SJCRH30 (cell line): ENCODE measurements around the gene ATL2. TPM values are rescaled to one million over a fixed set of nuclear protein-coding genes. Genes with fewer than 3 reads are reported as not detected.

Experiments used
- DNase-seq, 2 experiments: peaks; one replicate each; pipeline ENCODE4 v3.0.0-alpha.2; 2015 to 2020
- H3K27ac ChIP-seq: fragments of 250-450 bp; sonication (Bioruptor Pico); 2 replicates; pipeline ENCODE4 v1.5.1; 2020; ENCODE audit warnings: mild to moderate bottlenecking, moderate library complexity
- H3K27me3 ChIP-seq: fragments of 250-450 bp; sonication (Bioruptor Pico); 2 replicates; pipeline ENCODE4 v1.5.1; 2020; ENCODE audit warnings: mild to moderate bottlenecking, moderate library complexity
- H3K36me3 ChIP-seq: fragments of 250-450 bp; sonication (Bioruptor Pico); 2 replicates; pipeline ENCODE4 v1.5.1; 2020; ENCODE audit warnings: mild to moderate bottlenecking, moderate library complexity
- H3K4me1 ChIP-seq: fragments of 250-450 bp; sonication (Bioruptor Pico); 2 replicates; pipeline ENCODE4 v1.5.1; 2020; ENCODE audit warnings: mild to moderate bottlenecking, moderate library complexity
- H3K4me3 ChIP-seq: fragments of 250-450 bp; sonication (Bioruptor Pico); 2 replicates; pipeline ENCODE4 v1.5.1; 2020; ENCODE audit warnings: mild to moderate bottlenecking, moderate library complexity
- H3K9me3 ChIP-seq: fragments of 250-450 bp; sonication (Bioruptor Pico); replicated peaks from 2 replicates; pipeline ENCODE4 v1.5.1; 2020; ENCODE audit warnings: mild to moderate bottlenecking, moderate library complexity
- total RNA-seq: library from RNA; depleted of rRNA; stranded (reverse); fragments of >200 nt; shearing (Covaris generic); gene quantifications from 2 replicates; pipeline ENCODE4 v1.2.3, GENCODE V29; 2014; rRNA removed

Gene ATL2
- total RNA-seq, 1 experiment from 2014 or later: 108 TPM

GRCh38 chr2:38245114-38245641 is 131.9 kb downstream of the ATL2 start:
- Histone ChIP-seq H3K9me3 (no peaks in the 10 kb centered on the region), H3K27me3 (no peaks in the 10 kb centered on the region), H3K4me3 (no peak overlapping the region), H3K4me1 (peaks cover 11% of the 10 kb centered on the region; the same call in 1 of the 2 replicates), H3K27ac (no peak overlapping the region), H3K36me3 (no peaks in the 10 kb centered on the region)
- DNase-seq: peak; percentile 20 to 51

- Histone ChIP-seq H3K4me3 (no peak overlapping the region), H3K27me3 (no peaks in the 10 kb centered on the region), H3K9me3 (no peaks in the 10 kb centered on the region), H3K27ac (no peak overlapping the region), H3K36me3 (no peaks in the 10 kb centered on the region), H3K4me1 (peaks cover 11% of the 10 kb centered on the region; the same call in 1 of the 2 replicates)
- DNase-seq: no peak
These were observed 132.8 kb downstream of the ATL2 start for GRCh38 chr2:38244301-38244700.

Other genes with a start within 250 kb of the ATL2 start
- 58.1 and 65.6 TPM in 2 replicates for gene HNRNPLL, start 225.7 kb upstream of the ATL2 start, total RNA-seq